Measurements from ENCODE around the gene ZBTB24.
"Not testable (repeated sequence)": the region's sequence is repeated elsewhere in the genome, so short reads cannot be mapped to it uniquely, and the experiment has no call there.

DNA sequence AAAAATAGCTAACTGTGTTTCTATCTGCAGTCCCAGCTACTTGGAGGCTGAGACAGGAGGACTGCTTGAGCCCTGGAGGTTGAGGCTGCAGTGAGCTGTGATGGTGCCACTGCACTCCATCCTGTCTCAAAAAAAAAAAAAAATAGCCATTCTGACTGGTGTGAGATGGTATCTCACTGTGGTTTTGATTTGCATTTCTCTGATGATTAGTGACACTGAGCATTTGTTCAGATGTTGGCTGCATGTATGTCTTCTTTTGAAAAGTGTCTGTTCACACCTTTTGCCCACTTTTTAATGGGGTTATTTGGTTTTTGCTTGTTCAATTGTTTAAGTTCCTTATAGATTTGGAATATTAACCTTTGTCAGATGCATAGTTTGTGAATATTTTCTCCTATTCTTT is 36.6 kb upstream of the ZBTB24 start:
- TF ChIP-seq, protein P1, sequence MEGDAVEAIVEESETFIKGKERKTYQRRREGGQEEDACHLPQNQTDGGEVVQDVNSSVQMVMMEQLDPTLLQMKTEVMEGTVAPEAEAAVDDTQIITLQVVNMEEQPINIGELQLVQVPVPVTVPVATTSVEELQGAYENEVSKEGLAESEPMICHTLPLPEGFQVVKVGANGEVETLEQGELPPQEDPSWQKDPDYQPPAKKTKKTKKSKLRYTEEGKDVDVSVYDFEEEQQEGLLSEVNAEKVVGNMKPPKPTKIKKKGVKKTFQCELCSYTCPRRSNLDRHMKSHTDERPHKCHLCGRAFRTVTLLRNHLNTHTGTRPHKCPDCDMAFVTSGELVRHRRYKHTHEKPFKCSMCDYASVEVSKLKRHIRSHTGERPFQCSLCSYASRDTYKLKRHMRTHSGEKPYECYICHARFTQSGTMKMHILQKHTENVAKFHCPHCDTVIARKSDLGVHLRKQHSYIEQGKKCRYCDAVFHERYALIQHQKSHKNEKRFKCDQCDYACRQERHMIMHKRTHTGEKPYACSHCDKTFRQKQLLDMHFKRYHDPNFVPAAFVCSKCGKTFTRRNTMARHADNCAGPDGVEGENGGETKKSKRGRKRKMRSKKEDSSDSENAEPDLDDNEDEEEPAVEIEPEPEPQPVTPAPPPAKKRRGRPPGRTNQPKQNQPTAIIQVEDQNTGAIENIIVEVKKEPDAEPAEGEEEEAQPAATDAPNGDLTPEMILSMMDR (IDR thresholded peaks at IDR 0.05; ENCODE audit: low read depth, low read length, missing input control) = not testable (repeated sequence)
- not testable (repeated sequence) for TF ChIP-seq GABPA (IDR thresholded peaks at IDR 0.05 in 1 of 2, conservative IDR thresholded peaks at IDR 0.05 in 1 of 2); RXRA (IDR thresholded peaks at IDR 0.05); NR2F2 (IDR thresholded peaks at IDR 0.05); TAF1 (conservative IDR thresholded peaks at IDR 0.05)
